ENCODE data around the gene RPL22. TPM values are rescaled to one million over a fixed set of nuclear protein-coding genes. Genes with fewer than 3 reads are reported as not detected.

Gene RPL22
- total and polyA plus RNA-seq, 4 donors: 38.9 to 105 (median 77.3) TPM

DNA sequence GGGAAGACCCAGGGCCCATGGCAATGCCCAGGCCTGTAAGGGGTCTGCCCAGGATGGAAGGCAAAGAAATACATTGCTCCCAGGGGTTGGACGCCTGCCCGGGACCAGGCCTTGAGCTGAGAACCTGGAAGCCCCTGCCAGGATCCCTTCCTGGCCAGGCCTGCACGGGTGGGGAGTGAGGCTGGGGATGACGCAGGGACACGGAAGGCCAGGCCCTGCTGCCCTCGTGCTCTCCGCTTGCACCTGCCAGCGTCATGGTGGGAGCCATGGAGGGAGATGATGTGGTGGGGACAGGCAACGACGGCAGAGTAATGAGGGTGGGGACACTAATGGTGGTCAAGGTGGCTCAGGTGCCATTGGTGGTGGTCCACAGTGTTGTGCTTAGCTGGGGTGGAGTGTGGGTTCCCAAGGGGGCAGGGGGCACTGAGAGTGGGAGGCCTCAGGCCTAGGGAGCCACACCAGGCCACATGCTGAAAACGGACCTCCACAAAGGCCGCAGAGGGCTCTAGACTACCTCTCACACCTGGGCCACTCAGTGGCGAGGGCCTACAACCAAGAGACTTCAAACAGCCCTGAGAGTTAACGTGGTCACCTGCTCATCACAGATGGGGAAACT, 48.9 kb upstream of the RPL22 start:
- H3K4me3 ChIP-seq (ENCODE audit: low read depth in 1 of 3, low read length in 3 of 3): no peak overlapping the region
- 82% methylated on average over 14 of the region's 14 CpGs for WGBS
- H3K9me3 ChIP-seq (ENCODE audit: control insufficient read depth in 4 of 4, low read length in 3 of 4): no peaks in the 10 kb centered on the region
- H3K27ac ChIP-seq (ENCODE audit: low read depth in 1 of 2, low read length in 2 of 2): no peak overlapping the region
- TF ChIP-seq HNF4A (conservative IDR thresholded peaks at IDR 0.05) (no peak), FOXA2 (IDR thresholded peaks at IDR 0.05) (no peak), NR2F2 (IDR thresholded peaks at IDR 0.05) (no peak), RXRA (IDR thresholded peaks at IDR 0.05) (no peak), SP1 (IDR thresholded peaks at IDR 0.05) (no peak)
- TF ChIP-seq, protein P1, sequence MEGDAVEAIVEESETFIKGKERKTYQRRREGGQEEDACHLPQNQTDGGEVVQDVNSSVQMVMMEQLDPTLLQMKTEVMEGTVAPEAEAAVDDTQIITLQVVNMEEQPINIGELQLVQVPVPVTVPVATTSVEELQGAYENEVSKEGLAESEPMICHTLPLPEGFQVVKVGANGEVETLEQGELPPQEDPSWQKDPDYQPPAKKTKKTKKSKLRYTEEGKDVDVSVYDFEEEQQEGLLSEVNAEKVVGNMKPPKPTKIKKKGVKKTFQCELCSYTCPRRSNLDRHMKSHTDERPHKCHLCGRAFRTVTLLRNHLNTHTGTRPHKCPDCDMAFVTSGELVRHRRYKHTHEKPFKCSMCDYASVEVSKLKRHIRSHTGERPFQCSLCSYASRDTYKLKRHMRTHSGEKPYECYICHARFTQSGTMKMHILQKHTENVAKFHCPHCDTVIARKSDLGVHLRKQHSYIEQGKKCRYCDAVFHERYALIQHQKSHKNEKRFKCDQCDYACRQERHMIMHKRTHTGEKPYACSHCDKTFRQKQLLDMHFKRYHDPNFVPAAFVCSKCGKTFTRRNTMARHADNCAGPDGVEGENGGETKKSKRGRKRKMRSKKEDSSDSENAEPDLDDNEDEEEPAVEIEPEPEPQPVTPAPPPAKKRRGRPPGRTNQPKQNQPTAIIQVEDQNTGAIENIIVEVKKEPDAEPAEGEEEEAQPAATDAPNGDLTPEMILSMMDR (IDR thresholded peaks at IDR 0.05; ENCODE audit: low read depth, low read length, missing input control): no peak
- TF ChIP-seq, protein P2, sequence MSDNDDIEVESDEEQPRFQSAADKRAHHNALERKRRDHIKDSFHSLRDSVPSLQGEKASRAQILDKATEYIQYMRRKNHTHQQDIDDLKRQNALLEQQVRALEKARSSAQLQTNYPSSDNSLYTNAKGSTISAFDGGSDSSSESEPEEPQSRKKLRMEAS (IDR thresholded peaks at IDR 0.05): no peak
- TF ChIP-seq, protein P3, sequence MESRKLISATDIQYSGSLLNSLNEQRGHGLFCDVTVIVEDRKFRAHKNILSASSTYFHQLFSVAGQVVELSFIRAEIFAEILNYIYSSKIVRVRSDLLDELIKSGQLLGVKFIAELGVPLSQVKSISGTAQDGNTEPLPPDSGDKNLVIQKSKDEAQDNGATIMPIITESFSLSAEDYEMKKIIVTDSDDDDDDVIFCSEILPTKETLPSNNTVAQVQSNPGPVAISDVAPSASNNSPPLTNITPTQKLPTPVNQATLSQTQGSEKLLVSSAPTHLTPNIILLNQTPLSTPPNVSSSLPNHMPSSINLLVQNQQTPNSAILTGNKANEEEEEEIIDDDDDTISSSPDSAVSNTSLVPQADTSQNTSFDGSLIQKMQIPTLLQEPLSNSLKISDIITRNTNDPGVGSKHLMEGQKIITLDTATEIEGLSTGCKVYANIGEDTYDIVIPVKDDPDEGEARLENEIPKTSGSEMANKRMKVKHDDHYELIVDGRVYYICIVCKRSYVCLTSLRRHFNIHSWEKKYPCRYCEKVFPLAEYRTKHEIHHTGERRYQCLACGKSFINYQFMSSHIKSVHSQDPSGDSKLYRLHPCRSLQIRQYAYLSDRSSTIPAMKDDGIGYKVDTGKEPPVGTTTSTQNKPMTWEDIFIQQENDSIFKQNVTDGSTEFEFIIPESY (IDR thresholded peaks at IDR 0.05): no peak
- peaks cover 2 to 12% (median 4%) of the 10 kb centered on the region in 4 donors for H3K27me3 ChIP-seq (ENCODE audit: control insufficient read depth in 4 of 4, insufficient read depth in 4 of 4, low read length in 3 of 4)
- no peaks in the 10 kb centered on the region for H3K36me3 ChIP-seq (ENCODE audit: control insufficient read depth in 4 of 4, insufficient read depth in 3 of 4, low read depth in 1 of 4, low read length in 3 of 4)
- no peak overlapping the region for H3K9ac ChIP-seq (ENCODE audit: low read depth in 1 of 2, low read length in 2 of 2)
- no peak for DNase-seq (ENCODE audit: low spot score)
- peaks cover 0 to 33% (median 12%) of the 10 kb centered on the region in 4 donors for H3K4me1 ChIP-seq (ENCODE audit: control insufficient read depth in 4 of 4, insufficient read depth in 4 of 4, low read length in 3 of 4)

DNA sequence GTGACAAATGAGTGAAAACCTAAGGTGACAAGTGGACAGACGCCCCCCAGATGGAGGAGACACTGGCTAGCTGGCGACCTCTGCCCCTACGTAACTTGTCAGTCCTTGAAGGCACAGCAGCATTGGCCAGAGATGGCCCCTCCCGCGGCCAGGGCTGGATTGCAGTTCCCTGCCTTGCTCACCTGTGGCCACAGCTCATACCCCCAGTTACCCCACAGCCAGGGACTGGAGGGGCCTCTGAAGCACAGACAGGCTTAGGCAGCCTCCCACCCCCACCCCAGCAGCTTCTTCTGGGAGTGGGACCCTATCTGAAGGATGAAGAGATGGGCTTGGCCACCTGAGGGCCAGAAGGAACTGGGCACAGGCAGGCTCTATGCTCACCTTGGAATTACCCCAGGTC, 48.3 kb upstream of the RPL22 start:
- H3K4me1 ChIP-seq (ENCODE audit: control insufficient read depth in 4 of 4, insufficient read depth in 4 of 4, low read length in 3 of 4): peaks cover 0 to 33% (median 12%) of the 10 kb centered on the region in 4 donors
- peaks cover 2 to 12% (median 6%) of the 10 kb centered on the region in 4 donors for H3K27me3 ChIP-seq (ENCODE audit: control insufficient read depth in 4 of 4, insufficient read depth in 4 of 4, low read length in 3 of 4)
- no peaks in the 10 kb centered on the region for H3K9me3 ChIP-seq (ENCODE audit: control insufficient read depth in 4 of 4, low read length in 3 of 4)
- H3K27ac ChIP-seq (ENCODE audit: low read depth in 1 of 2, low read length in 2 of 2): no peak overlapping the region
- WGBS: 62% methylated on average over 5 of the region's 5 CpGs
- DNase-seq (ENCODE audit: low spot score): no peak
- H3K4me3 ChIP-seq (ENCODE audit: low read depth in 1 of 3, low read length in 3 of 3): no peak overlapping the region
- H3K9ac ChIP-seq (ENCODE audit: low read depth in 1 of 2, low read length in 2 of 2): no peak overlapping the region
- no peaks in the 10 kb centered on the region for H3K36me3 ChIP-seq (ENCODE audit: control insufficient read depth in 4 of 4, insufficient read depth in 3 of 4, low read depth in 1 of 4, low read length in 3 of 4)
- TF ChIP-seq JUND (IDR thresholded peaks at IDR 0.05) (no peak), HNF4A (conservative IDR thresholded peaks at IDR 0.05) (no peak), GABPA (IDR thresholded peaks at IDR 0.05 in 1 of 2, conservative IDR thresholded peaks at IDR 0.05 in 1 of 2) (no peak), RAD21 (IDR thresholded peaks at IDR 0.05) (no peak), RXRA (IDR thresholded peaks at IDR 0.05) (no peak), YY1 (IDR thresholded peaks at IDR 0.05) (no peak)
- TF ChIP-seq, protein P3 (IDR thresholded peaks at IDR 0.05): no peak
- TF ChIP-seq, protein P2 (IDR thresholded peaks at IDR 0.05): no peak
